LNCAP (cell line): Measurements from ENCODE around the gene ARHGAP32.

Experiments
- TF ChIP-seq, protein P1 (sequence below): fragments of 450-650 bp; IDR thresholded peaks from 2 replicates; pipeline ENCODE4 v1.5.1; 2017; ENCODE audit warnings: mild to moderate bottlenecking

Gene ARHGAP32

DNA sequence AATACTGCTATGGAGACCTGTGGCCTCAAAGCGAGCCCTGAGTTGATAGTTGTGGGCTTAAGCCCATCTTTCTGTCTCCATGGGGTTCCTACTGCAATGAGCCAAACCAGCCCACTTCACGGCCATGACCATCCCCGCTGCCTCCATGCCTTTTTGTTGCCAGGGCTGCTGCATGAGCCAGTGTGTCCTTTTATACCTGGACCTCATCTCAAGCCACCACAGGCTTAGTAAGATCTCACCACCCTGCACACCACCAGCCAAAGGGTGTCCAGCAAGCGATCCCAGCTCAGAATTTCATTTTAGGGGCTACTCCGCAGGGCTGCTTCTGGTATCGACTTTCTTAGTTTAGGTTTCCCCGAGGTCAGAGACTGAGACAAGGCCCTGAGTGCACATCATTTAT lies 257.8 kb downstream of the ARHGAP32 start:
- TF ChIP-seq, protein P1, sequence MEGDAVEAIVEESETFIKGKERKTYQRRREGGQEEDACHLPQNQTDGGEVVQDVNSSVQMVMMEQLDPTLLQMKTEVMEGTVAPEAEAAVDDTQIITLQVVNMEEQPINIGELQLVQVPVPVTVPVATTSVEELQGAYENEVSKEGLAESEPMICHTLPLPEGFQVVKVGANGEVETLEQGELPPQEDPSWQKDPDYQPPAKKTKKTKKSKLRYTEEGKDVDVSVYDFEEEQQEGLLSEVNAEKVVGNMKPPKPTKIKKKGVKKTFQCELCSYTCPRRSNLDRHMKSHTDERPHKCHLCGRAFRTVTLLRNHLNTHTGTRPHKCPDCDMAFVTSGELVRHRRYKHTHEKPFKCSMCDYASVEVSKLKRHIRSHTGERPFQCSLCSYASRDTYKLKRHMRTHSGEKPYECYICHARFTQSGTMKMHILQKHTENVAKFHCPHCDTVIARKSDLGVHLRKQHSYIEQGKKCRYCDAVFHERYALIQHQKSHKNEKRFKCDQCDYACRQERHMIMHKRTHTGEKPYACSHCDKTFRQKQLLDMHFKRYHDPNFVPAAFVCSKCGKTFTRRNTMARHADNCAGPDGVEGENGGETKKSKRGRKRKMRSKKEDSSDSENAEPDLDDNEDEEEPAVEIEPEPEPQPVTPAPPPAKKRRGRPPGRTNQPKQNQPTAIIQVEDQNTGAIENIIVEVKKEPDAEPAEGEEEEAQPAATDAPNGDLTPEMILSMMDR: no peak

DNA sequence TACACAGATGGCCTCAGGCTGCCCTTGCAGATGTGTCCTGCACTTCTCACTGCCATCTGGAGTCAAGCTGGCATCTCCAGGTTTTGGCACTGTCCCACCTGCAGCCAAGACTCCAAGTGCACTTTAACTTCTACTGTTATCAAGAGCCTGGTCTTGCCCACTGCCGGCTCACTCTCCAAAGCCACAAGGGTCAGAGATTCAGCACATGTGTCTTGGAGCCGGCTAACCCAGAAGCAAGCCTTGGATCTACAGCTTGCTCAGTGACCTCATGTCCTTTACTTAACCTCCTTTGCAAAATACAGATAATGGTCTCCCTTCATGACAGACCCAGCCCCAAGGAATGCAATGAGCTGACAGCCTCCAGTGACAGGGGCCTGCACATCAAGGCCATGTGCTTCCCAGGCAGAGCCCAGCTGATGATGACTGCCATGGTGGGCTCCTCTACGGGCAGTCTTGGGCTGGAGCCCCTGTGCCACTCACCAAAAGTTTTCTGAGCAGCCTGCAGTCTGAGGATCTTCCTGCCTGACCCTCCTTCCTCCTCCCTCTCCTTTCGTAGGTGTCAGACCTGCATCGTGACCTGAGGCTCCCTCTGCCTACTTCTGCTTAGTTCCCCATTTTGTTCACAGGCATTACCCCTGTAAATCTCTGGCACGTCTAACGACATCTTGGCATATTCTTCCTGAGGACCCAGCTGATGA lies 258.5 kb downstream of the ARHGAP32 start:
- TF ChIP-seq, protein P1: no peak

DNA sequence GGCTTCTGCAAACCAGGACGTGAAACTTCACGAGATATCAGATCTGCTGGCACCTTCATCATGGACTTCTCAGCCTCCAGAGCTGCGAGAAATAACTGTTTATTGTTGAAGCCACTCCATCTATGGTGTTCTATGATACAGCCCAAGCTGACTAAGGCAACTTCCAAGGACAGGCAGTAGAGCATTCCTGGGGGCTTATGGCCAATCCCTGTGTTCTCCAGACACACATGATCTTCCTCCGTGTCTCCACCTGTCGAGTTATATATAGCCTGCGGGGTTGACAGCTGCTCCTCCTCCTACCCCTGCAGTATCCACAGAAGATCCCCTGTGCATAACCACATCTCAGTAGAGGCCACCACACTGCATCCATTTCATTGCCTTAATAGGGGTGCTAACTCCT lies 260.5 kb downstream of the ARHGAP32 start:
- TF ChIP-seq, protein P1: no peak

DNA sequence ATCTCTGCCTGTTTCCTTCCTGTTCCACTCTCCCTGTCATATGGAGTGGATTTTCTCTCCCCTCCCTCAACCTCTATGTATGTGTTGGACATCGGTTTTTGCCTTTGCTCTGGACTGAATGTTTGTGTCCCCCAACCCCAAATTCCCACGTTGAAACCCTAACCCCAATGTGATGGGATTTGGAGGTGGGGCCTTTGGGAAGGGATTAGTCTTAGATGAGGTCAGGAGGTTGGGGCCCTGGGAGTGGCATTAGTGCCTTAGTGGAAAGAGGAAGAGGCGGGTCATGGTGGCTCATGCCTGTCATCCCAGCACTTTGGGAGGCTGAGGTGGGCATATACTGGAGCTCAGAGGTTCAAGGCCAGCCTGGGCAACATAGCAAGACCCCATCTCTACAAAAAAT lies 261.1 kb downstream of the ARHGAP32 start:
- TF ChIP-seq, protein P1: no peak

DNA sequence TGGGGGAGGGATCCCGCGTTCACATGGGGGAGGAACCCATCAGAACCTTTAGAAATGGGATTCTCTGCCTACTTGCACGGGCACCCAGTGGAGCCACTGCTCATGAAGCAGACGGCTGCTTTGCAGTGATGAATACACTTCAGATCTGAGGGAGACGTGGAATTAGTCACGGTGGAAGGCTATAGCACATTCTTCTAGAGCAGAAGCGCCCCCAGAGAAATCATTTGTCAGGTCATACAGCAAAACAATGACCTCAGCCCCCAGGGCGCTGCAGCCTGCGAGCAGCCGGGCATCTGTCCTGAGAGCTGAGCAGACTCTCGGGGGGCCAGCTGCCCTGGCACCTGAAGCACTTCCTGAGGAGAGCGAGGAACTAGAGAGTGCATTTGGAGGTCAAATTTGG lies 262.1 kb downstream of the ARHGAP32 start:
- TF ChIP-seq, protein P1: no peak

DNA sequence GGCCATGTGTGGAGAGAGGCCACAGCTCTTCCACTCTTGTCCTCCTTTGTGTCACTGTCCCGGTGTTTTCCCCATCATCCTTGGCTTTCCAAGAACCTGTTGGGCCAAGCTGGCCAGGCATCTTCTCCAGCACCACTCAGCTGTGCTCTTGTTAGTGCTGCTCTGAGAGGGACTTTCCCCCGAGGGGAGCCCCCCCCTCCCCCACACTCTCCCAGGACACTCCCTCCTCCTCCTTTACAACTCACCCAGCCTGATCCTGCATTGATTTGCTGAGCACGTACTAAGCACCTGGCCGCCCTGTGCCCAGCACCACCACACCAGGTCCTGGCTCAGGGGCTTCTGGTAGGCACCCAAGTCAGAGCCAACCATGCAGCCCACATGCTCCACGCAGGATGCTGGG lies 262.7 kb downstream of the ARHGAP32 start:
- TF ChIP-seq, protein P1: no peak

DNA sequence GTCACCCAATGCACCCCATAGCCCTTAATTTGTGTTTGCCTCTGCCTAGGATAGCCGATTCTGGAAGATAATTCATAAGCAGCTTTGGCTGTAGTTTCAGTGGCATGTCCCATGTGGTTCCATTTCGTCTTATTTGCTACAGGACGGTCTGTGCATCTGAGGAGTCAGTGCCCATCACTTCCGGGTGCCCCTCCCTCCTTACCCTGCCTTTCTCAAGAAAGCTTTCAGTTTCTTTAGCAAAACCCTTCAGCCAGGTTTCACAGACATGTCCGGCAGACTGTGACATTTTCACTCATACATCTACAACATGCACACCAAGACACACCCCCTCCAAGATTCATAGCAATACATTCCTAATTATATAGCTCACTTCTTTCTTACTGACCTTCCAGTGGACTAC lies 263.7 kb downstream of the ARHGAP32 start:
- TF ChIP-seq, protein P1: no peak
